K562 (cell line): ENCODE data around the gene LTA. TPM values are rescaled to one million over a fixed set of nuclear protein-coding genes. Genes with fewer than 3 reads are reported as not detected.

ENCODE experiments used
- CHAMP1 ChIP-seq: fragments of 450-650 bp; IDR thresholded peaks from 2 replicates; pipeline ENCODE4 v1.6.1; 2016; ENCODE audit warnings: mild to moderate bottlenecking
- EP300 ChIP-seq: IDR thresholded peaks from 2 replicates; pipeline ENCODE4 v1.6.1; 2012; ENCODE audit warnings: low read length, improper control_type of control experiment
- ETS1 ChIP-seq: conservative IDR thresholded peaks from 2 replicates; pipeline ENCODE4 v1.6.1; 2011; ENCODE audit warnings: low read depth, mild to moderate bottlenecking, low read length; ENCODE audit not compliant: control insufficient read depth
- ETV1 ChIP-seq: fragments of 450-650 bp; conservative IDR thresholded peaks from 2 replicates; pipeline ENCODE4 v1.6.1; 2016; ENCODE audit warnings: missing genetic modification characterization, control low read depth, low read depth, missing compliant biosample characterization
- FIP1L1 ChIP-seq: fragments of 200-400 bp; formaldehyde crosslinking; IDR thresholded peaks from 2 replicates; pipeline ENCODE4 v1.6.1; 2018; ENCODE audit warnings: mild to moderate bottlenecking, low read depth, low read length; ENCODE audit not compliant: poor library complexity, severe bottlenecking
- FOXA1 ChIP-seq: fragments of 450-650 bp; IDR thresholded peaks from 2 replicates; pipeline ENCODE4 v1.6.1; 2016; ENCODE audit warnings: mild to moderate bottlenecking, borderline replicate concordance
- HSF4 ChIP-seq: fragments of 250-450 bp; sonication (Bioruptor Pico); IDR thresholded peaks from 2 replicates; pipeline ENCODE4 v2.1.2; 2022; ENCODE audit warnings: mild to moderate bottlenecking, moderate library complexity, borderline replicate concordance
- LARP7 ChIP-seq: fragments of 450-650 bp; IDR thresholded peaks from 2 replicates; pipeline ENCODE4 v1.6.1; 2016
- MCM3 ChIP-seq: fragments of 450-650 bp; IDR thresholded peaks from 2 replicates; pipeline ENCODE4 v1.6.1; 2016
- MECOM ChIP-seq: fragments of 250-450 bp; sonication (Bioruptor Pico); IDR thresholded peaks from 2 replicates; pipeline ENCODE4 v1.8.0; 2022; ENCODE audit warnings: inconsistent platforms
- NFATC3 ChIP-seq: fragments of 450-650 bp; IDR thresholded peaks from 2 replicates; pipeline ENCODE4 v1.6.1; 2017; ENCODE audit warnings: mild to moderate bottlenecking
- PCBP2 ChIP-seq: fragments of 200-400 bp; formaldehyde crosslinking; IDR thresholded peaks from 2 replicates; pipeline ENCODE4 v1.6.1; 2018; ENCODE audit warnings: low read length, low read depth, mild to moderate bottlenecking, moderate library complexity; ENCODE audit not compliant: poor library complexity, severe bottlenecking
- PHF21A ChIP-seq: fragments of 450-650 bp; IDR thresholded peaks from 2 replicates; pipeline ENCODE4 v1.6.1; 2017; ENCODE audit warnings: low read depth, borderline replicate concordance
- PHF8 ChIP-seq: fragments of 200-600 bp; sonication (generic); IDR thresholded peaks from 2 replicates; pipeline ENCODE4 v1.6.1; 2012; ENCODE audit warnings: mixed run types, mild to moderate bottlenecking, inconsistent platforms, low read length, moderate library complexity, borderline replicate concordance
- POLR3G ChIP-seq: IDR thresholded peaks from 2 replicates; pipeline ENCODE4 v1.6.1; 2011; ENCODE audit not compliant: insufficient read length, insufficient replicate concordance; ENCODE audit errors: extremely low read depth
- PYGO2 ChIP-seq: fragments of 450-650 bp; IDR thresholded peaks from 2 replicates; pipeline ENCODE4 v1.6.1; 2016; ENCODE audit warnings: mild to moderate bottlenecking, missing genetic modification characterization, moderate library complexity, missing compliant biosample characterization
- SAP30 ChIP-seq: fragments of 200-600 bp; sonication (generic); IDR thresholded peaks from 2 replicates; pipeline ENCODE4 v1.6.1; 2012; ENCODE audit warnings: borderline replicate concordance, low read depth, mild to moderate bottlenecking, moderate library complexity, low read length, control low read depth, inconsistent platforms; ENCODE audit not compliant: insufficient read depth, poor library complexity, severe bottlenecking
- SMARCA4 ChIP-seq: fragments of 450-650 bp; IDR thresholded peaks from 2 replicates; pipeline ENCODE4 v1.6.1; 2016
- SUPT5H ChIP-seq: fragments of 450-650 bp; IDR thresholded peaks from 2 replicates; pipeline ENCODE4 v1.6.1; 2016
- TAF15 ChIP-seq: fragments of 200-400 bp; formaldehyde crosslinking; IDR thresholded peaks from 2 replicates; pipeline ENCODE4 v1.6.1; 2017; ENCODE audit warnings: mild to moderate bottlenecking, low read depth, low read length, moderate library complexity
- THAP7 ChIP-seq: fragments of 250-450 bp; sonication (Bioruptor Pico); IDR thresholded peaks from 2 replicates; pipeline ENCODE4 v1.5.0; 2021
- THRB ChIP-seq: fragments of 450-650 bp; formaldehyde crosslinking; conservative IDR thresholded peaks from 2 replicates; pipeline ENCODE4 v1.4.0; 2022; ENCODE audit warnings: mild to moderate bottlenecking, missing genetic modification characterization
- ZNF354B ChIP-seq: fragments of 250-450 bp; sonication (Bioruptor Pico); IDR thresholded peaks from 2 replicates; pipeline ENCODE4 v1.4.0; 2020
- polyA plus RNA-seq, 8 experiments: library from polyadenylated mRNA; depleted of rRNA in 4 of 8; stranded (reverse) in 5 of 8; unstranded in 3 of 8; fragments of >200 nt; fragmentation: Nextera tagmentation in 2 of 8; fragmentation: Illumina TruSeq in 1 of 8; extraction: Ambion mirVana in 2 of 8; extraction: Trizol in 1 of 8; gene quantifications; 2 replicates each; pipeline versions ENCODE4 v1.2.1 to v1.2.3, GENCODE V29; 2011 to 2014; ENCODE audit warnings: inconsistent platforms in 1 of 8, missing spikeins in 1 of 8
- total RNA-seq, 7 experiments: library from RNA; depleted of rRNA in 6 of 7; stranded (reverse); fragments of >200 nt in 6 of 7; fragmentation: Illumina TruSeq in 2 of 7; extraction: Trizol in 2 of 7; gene quantifications; 2 replicates each; pipeline versions ENCODE4 v1.2.1 to v1.2.3, GENCODE V29; 2011 to 2021; ENCODE audit warnings: low replicate concordance in 1 of 7

LTA gene
- total and polyA plus RNA-seq, 9 of the 15 experiments (the other 6 are each of a cell fraction or from before 2014, with no cell fraction given) = 0.80 TPM; not detected in 8

- TF ChIP-seq HSF4 (CRISPR knock-in tag) (no peak), ETV1 (peak; percentile 36; the same call in 1 of the 2 replicates), TAF15 (no peak), SAP30 (peak; percentile 66), SMARCA4 (no peak), ETS1 (peak; percentile 87), FOXA1 (no peak), THAP7 (CRISPR knock-in tag) (peak; percentile 68; the same call in 1 of the 2 replicates), CHAMP1 (peak; percentile 66), MECOM (no peak), ZNF354B (CRISPR knock-in tag) (no peak), EP300 (peak; percentile 3; the same call in 1 of the 2 replicates), MCM3 (no peak), PYGO2 (tag) (no peak), LARP7 (peak; percentile 85; the same call in 1 of the 2 replicates), PHF8 (peak; percentile 75), NFATC3 (no peak), PCBP2 (peak; percentile 39), SUPT5H (peak; percentile 84), FIP1L1 (peak; percentile 58), THRB (peak; percentile 84; the same call in 1 of the 2 replicates), POLR3G (no peak), PHF21A (peak; percentile 57; the same call in 1 of the 2 replicates)
Observed at GRCh38 chr6:31620586-31621319, 48.7 kb downstream of the LTA start, which contains the start of gene PRRC2A (continued).
